Measurements from ENCODE around the gene CABS1.

DNA sequence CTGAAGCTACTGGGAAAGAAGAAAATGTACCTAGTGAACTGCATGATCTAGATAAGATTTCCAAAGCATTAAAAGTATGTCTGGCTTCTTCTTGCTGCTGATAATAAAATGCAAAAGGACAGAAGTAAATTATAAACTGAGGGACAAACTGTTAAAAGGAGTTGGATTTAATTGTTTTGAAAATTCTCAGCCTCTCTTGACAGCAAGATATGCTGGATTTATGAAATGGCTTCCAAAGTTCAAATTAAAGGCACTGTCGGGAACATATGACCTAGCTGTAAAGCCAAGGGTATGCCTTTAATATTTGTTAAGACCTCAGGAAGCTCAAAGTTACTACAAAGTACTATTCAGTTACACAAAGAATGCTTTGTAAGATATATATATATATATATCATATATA lies 46.1 kb upstream of the CABS1 start:
- TF ChIP-seq, protein P1, sequence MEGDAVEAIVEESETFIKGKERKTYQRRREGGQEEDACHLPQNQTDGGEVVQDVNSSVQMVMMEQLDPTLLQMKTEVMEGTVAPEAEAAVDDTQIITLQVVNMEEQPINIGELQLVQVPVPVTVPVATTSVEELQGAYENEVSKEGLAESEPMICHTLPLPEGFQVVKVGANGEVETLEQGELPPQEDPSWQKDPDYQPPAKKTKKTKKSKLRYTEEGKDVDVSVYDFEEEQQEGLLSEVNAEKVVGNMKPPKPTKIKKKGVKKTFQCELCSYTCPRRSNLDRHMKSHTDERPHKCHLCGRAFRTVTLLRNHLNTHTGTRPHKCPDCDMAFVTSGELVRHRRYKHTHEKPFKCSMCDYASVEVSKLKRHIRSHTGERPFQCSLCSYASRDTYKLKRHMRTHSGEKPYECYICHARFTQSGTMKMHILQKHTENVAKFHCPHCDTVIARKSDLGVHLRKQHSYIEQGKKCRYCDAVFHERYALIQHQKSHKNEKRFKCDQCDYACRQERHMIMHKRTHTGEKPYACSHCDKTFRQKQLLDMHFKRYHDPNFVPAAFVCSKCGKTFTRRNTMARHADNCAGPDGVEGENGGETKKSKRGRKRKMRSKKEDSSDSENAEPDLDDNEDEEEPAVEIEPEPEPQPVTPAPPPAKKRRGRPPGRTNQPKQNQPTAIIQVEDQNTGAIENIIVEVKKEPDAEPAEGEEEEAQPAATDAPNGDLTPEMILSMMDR (IDR thresholded peaks at IDR 0.05 in 2 of 3, conservative IDR thresholded peaks at IDR 0.05 in 1 of 3; ENCODE audit: control insufficient read depth in 2 of 3, extremely low read depth in 1 of 3, insufficient read depth in 1 of 3, low read depth in 3 of 3, low read length in 3 of 3) = no peak
- TF ChIP-seq EZH2 (IDR thresholded peaks at IDR 0.05; ENCODE audit: borderline replicate concordance, control insufficient read depth, low read depth, low read length) (no peak), SREBF1 (IDR thresholded peaks at IDR 0.05; ENCODE audit: low read length) (no peak), TAF1 (IDR thresholded peaks at IDR 0.05; ENCODE audit: borderline replicate concordance, low read depth, low read length) (no peak), CHD1 (IDR thresholded peaks at IDR 0.05; ENCODE audit: low read depth, low read length) (no peak), FOXK2 (IDR thresholded peaks at IDR 0.05) (no peak), POLR2A (IDR thresholded peaks at IDR 0.05; ENCODE audit: low read depth, low read length) (no peak)
